Measurements from ENCODE around the gene C3orf85.

Gene C3orf85

DNA sequence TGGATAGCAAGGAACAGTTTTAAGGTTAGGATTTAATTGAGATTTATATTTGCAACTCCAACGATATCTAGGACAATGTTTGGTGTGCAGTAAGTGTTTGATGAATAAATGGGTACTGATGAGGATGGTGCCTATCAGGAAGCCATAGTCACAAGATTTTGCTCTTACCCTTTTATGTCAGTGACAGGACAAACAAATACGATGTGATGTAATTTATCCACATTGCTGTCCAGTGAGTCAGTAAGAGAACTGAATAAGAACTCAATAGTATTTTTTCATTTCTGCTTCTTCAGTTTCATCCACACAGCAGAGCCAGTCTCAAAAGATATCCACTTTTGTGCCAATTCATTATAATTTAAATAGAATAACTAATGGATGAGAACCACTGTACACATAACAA is 18.5 kb downstream of the C3orf85 start:
- no peak for DNase-seq

DNA sequence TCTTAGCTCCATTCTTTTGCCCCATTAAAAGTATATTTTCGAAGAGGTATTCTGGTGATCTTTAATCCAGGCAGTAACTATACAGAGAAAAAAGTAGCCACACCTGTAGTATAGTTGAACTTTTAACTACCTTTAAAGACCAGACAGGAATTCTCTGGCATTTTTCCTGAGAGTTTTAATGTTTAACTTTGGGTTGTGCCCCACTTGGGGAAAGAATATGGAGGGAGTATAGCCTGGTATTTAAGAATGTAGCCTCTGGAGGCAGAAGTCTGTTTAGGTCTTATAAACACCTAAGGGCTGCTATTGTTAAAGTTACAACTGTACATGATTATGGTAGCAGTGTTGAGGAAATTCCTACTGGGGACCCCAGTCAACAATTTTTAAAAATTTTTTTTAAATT is 19.3 kb downstream of the C3orf85 start:
- DNase-seq: no peak

GRCh38 chr3:109161487-109162123 is 25.1 kb downstream of the C3orf85 start:
- no peak for DNase-seq

DNA sequence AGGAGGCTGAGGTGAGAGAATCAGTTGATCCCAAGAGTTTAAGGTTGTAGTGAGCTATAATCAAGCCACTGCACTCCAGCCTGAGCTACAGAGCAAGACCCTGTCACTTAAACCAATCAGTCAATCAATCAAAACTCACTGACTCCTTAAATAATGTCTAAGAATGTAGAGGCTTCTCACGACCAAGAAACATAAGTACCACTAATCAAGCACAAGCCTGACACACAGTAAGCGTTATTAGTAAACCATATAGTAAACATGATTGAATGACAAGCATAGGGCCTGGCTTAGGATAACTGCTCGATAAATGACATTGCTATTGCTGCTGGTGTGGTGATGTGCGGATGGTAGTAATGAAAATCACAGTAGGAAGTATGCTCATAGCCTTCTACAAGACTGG is 29.4 kb downstream of the C3orf85 start:
- no peak for DNase-seq

DNA sequence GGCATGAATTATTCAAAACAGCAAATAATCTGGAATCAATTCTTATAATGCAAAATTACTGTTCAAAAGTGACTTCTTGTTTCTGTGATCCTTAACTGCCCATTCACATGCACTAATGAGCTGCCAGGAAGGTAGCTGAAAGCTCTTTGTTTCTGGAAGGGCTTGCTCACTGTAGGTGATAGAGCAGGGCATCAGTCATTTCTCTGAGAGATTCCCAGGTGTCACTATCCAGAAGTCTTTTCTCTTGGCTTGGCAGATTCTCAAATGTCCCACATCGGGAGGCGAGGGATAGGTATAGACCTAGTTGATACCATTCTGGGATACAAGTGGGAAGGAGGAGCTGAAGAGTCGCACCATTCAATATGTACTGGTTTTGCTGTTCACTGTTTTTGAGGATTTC is 35.0 kb downstream of the C3orf85 start:
- no peak for DNase-seq

DNA sequence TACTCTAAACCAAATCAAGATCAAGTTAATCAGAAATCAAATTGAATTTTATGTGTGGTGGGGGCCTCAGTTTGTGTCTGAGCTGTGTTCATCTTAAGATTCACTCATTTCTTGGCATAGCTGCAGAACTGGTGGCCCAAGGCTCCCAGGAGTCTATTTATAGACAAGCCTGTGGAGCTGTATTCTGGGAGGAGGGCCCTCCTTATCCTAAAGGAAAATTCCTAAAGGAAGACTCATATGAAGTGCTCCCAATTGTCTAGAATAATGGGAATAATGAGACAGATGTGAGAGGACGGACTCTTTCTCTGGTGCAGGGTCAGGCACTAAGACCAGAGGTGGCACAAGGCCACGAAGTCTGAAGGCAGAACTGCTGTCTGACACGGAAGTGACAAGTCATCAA is 38.9 kb downstream of the C3orf85 start:
- DNase-seq: no peak

- no peak for DNase-seq
These were observed 40.2 kb downstream of the C3orf85 start for GRCh38 chr3:109176726-109177125.

GRCh38 chr3:109177908-109178307 is 41.4 kb downstream of the C3orf85 start:
- no peak for DNase-seq

DNA sequence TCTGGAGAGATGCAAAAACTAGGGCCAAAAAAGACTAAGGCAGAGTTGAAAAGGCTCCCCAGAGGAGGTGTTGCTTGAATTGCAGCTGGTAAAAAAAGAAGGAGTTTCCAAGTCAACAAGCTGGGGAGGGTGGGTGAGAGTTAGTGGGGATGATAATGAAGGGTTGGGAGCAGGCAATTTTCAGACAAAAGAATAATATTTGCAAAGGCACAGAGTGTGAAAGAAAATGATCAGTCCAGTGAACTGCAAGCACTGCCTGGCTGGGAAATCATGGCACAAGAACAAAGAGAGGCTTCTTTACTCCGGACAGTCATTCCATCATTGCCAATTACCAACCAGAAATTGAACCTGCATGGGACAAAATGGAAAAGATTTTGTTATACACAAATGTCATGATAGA is 42.2 kb downstream of the C3orf85 start:
- no peak for DNase-seq

DNA sequence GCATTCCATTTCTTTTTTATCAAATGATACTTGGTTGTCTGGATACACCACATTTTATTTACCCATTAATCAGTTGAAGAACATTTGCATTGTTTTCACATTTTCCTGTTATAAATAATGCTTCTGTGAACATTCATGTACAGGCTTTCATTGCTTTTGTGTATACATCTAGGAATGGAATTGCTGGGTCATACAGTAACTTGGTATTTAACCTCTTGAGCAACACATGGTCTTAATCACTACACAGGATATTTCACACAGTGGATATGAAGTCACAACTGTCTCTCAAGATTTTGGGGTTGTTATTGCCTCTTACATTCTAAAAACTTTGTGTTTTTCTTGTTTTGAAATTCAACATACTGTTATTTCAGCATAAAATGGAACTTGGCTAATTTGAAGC is 48.2 kb downstream of the C3orf85 start:
- DNase-seq: no peak

DNA sequence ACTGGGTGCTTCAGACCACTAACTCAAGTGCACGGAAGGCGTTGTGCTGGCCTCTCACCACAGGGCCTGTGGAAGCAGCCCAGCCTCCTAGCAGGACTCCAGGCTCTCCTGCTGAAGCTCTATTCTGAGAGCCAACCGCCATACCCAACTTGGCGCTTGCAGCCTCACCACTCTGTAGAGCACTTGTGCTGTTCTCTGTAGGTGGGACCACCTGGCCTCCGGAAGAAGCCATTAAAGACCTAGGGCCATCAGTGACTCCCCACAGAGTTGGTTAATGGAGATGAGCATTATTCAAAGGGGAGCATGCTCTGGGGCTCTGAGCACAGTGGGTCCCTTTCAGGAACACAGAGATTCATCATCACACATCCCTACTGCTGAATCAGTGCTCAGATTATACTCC is 50.9 kb downstream of the C3orf85 start:
- DNase-seq: no peak

DNA sequence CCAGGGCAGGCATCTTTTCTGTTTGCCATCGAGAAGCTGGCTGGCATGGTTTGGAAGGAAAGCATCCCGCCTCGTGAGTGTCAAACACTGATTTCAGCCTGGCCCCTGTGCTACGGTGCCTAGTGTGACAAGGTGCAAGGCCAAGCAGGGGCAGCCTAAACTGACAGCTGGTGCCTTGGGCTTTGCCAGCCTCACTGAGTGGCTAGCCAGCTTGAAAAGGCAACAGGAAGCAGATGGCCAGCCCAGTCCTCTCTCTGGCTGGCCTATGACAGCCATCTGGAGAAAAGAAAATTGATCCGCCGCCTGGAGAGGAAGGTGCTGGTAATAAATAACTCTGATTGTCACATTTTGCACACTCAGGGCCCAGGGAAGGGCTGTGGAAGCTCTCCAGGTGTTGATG is 52.2 kb downstream of the C3orf85 start:
- no peak for DNase-seq

DNA sequence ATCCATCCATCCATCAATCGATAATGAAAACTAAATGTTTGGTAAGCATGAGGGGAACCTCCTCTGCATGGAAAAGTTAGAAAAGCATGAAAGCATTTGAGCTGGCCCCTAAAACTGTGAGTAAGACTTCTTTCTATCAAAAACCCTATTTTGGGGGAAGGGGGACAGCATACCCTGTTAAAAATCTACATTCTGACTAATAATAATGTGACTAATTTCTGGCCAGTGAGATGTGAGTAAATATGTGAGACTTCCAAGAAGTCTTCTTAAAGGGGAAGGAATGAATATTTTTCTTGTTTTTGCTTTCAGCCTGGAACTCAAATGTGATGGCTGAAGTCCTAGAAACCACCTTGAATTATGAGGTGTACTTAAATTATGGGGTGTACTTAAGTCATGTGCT is 54.9 kb downstream of the C3orf85 start:
- DNase-seq: no peak

DNA sequence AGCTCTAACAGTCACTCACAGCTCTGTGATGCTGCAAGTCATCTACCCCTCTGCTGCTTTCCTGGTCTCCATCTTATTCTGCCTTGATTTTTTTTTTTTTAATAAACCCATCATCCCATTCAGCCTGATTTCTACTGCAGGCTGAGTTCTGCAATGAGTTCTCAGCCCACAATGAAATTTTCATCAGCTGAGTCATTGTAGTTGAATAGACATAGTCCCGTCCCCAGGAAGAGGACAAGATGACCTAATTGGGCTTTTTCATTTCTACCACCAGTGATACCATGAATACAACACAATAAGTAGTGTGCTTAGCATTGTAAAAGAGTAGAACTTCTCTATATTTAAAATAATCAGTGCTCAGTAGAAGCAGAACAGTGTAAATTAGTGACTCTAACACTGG is 59.3 kb downstream of the C3orf85 start:
- DNase-seq: no peak
